Measurements from ENCODE around the gene TP73.

TP73 gene

DNA sequence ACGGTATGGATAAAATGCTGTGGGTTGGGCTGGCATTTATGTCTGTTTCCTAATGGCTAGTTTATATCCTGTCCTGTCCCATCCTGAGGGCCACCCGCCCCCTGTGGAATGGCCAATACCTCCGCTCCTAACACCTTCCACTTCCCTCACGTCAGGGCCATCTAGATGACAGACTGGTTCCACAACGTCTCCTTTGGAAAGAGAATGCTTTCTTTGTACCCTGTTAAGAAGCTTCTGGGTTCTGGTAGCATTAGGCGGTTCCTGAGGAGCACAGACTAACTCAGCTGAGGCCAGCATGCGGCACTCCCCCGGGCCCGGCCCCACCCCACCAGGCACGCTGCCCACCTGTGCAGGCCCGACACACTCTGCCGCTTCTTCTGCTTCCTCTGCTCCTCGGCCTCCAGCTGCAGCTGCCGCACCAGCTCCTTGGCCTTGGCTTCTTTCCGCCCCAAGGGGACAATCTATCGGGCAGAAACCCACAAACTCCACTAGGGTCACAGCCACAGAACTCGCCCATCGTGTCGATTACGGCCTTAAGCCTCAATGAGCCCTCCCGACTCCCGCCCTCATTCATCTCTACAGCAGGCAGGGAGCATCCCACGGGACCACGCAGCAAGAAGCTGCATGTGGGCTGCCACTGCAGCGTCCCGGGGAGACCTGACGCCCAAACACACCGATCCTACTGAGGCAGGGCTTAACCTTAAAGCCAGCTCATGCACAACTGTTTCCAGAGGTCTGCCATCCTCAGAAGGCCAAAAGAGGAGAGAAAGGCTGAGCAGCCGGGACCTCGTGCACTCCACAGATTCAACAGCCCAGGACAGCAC, 131.5 kb downstream of the TP73 start:
- DNase-seq (ENCODE audit: low spot score) = no peak

DNA sequence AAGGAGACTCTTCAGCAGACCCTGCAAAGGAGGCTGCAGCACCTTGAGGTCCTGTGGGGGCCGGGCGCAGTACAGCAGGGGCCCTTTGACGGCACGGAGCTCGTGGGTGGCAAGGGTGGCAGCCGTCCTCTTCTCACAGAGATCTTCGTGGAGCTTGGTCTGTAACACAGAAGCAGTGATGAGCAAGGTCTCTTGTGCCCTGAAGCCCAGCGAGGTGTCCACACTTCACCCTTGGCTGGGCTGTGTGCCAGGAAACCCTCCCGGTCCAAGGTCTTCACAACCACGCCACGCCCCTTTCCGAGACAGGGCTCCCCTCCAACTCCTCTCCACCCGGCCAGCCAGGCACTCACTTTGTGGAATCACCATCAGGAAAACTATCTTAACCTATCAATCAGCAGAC, 132.7 kb downstream of the TP73 start:
- no peak for DNase-seq (ENCODE audit: low spot score)

GRCh38 chr1:3785456-3786157, 133.3 kb downstream of the TP73 start:
- no peak for DNase-seq (ENCODE audit: low spot score)
